GM13976 (cell line): ENCODE data around the gene PFKFB1.

Source experiments
- DNase-seq: peaks from one replicate; pipeline ENCODE4 v3.0.0; 2012; ENCODE audit warnings: low spot score
- in situ Hi-C: fragments of 300-500 bp; cut with MboI; formaldehyde crosslinking; loops from one replicate; pipeline ENCODE4 v1.12.0; 2022; ENCODE audit warnings: low sequenced_read_pairs, mixed read lengths, inconsistent platforms; ENCODE audit not compliant: unreplicated experiment
- TF ChIP-seq, protein P1 (sequence below): IDR thresholded peaks from 2 replicates; pipeline ENCODE4 v1.5.1; 2012; ENCODE audit warnings: borderline replicate concordance, mild to moderate bottlenecking; ENCODE audit not compliant: insufficient read depth; ENCODE audit errors: extremely low read depth, missing control alignments, control extremely low read depth

The PFKFB1 gene

DNA sequence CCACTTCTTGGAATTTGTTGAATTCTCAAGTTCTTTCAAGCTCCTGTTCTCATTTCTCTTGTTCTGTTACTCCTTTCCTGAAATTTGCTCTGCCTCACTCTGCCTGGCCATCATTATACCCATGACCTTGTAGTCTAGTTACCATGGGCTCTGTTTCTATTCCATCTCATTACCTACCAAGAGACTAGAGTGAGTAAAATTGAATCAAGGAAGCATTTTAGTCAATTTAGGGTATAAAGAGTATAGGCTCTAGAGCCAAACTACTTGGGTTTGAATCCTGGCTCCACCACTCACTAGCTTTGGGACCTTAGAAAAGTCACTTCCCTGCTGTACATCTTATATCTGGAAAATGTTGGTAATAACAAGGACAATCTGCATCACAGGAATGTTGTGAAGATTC is 34.6 kb upstream of the PFKFB1 start:
- TF ChIP-seq, protein P1, sequence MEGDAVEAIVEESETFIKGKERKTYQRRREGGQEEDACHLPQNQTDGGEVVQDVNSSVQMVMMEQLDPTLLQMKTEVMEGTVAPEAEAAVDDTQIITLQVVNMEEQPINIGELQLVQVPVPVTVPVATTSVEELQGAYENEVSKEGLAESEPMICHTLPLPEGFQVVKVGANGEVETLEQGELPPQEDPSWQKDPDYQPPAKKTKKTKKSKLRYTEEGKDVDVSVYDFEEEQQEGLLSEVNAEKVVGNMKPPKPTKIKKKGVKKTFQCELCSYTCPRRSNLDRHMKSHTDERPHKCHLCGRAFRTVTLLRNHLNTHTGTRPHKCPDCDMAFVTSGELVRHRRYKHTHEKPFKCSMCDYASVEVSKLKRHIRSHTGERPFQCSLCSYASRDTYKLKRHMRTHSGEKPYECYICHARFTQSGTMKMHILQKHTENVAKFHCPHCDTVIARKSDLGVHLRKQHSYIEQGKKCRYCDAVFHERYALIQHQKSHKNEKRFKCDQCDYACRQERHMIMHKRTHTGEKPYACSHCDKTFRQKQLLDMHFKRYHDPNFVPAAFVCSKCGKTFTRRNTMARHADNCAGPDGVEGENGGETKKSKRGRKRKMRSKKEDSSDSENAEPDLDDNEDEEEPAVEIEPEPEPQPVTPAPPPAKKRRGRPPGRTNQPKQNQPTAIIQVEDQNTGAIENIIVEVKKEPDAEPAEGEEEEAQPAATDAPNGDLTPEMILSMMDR: no peak
- DNase-seq: no peak
- in situ Hi-C loops: loop anchor here (25.0 kb wide), 1 partner anchor 91 kb away; no protein-coding TSS in a partner anchor

DNA sequence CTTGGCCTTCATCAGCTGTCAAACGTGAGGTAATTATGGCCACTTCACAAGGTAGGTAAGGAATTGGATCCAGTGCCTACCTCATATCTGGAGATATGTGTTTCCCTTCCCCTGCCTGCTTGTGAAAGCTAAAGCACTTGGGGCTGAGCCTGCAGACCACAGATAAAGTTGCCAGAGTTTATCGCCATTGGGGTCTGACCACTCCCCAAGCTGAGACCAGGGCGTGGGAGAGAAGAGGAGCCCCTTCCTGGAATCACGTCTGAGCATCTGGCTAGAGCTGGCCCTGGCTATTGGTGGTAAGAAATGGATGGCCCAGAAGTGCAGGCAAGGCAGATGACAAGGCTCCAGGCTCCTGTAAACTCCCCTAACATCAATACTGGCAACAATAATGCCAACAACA is 34.1 kb upstream of the PFKFB1 start:
- TF ChIP-seq, protein P1: no peak
- in situ Hi-C loops: loop anchor here (25.0 kb wide), 1 partner anchor 91 kb away; no protein-coding TSS in a partner anchor
- DNase-seq: no peak

DNA sequence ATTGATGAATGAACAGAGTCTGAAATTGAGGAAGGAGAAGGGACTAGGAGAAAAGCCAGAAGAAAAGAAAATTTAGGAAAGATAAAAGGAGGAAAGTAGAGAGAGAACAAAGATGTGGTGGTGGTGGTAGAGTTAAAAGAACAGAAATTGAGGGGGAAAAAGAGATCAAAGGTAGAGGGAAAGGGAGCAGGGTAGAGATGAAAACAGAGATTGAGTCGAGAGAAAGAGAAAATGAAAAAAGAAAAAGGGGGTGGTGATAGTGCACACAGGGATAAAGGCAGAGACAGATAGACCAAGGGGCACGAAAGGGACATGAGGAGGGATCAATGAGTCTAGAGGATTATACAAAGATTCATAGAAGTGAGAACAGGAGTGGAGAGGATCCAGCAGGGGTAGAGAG is 32.9 kb upstream of the PFKFB1 start:
- TF ChIP-seq, protein P1: no peak
- in situ Hi-C loops: loop anchor here (25.0 kb wide), 1 partner anchor 90 kb away; no protein-coding TSS in a partner anchor
- DNase-seq: no peak

DNA sequence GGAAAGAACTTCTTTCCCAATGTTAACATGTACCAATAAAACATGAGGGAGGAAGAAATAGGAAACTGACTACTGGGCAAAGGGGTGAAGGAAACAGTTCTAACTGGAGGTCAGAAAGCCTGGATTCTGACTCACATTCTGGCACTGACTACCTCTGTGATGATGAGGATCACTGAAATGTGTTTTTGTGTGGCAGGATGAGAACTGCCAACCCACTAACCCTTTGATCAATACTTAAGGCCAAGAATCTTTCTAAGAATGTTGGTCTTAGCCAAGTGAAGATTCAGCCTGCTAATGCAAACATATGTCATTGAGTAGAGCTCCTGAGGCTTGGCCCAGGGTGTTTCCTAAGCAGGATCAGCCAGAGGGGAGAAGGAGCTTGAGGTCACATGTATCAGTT is 32.2 kb upstream of the PFKFB1 start:
- TF ChIP-seq, protein P1: no peak
- DNase-seq: no peak
- in situ Hi-C loops: loop anchor here (25.0 kb wide), 1 partner anchor 89 kb away; no protein-coding TSS in a partner anchor

DNA sequence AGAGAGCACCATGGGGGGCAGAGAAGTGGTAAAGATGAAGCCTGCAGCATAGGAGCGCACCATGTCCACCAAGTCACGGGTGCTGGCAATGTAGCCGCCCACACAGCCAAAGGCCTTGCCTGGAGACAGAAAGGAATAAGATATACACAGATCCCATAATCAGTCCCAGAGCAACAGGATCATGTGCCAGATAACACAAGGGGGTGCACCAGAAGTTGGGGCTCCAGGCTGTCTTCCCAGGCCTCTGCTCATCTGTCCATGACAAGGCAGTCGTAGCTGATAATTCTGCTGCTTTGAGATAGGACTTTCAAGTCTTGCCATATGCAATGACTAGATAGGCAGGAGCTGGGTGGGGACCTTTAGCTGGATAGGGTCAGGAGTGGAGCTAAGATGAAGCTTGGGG is 20.9 kb upstream of the PFKFB1 start:
- no peak for DNase-seq
- TF ChIP-seq, protein P1: no peak
- in situ Hi-C loops: no loop called here

DNA sequence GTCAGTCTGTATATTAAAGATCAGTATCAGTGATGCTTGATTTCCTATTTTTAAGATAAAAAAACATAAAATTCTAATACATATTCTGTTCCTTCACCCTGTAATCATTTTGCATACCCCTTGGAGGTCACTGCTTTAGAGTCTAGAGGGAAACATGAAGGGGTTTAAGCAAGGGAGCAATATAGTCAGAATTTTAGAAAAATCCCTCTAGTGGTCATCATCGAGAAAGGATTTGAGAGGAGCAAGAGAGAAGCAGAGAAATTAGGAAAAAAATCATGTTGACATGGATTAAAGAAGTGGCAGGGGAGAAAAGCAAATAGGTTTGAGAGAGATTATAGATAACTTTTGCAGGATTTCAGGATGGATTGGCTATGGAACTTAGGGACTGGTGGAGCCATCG is 17.3 kb upstream of the PFKFB1 start:
- no peak for DNase-seq
- in situ Hi-C loops: no loop called here
- TF ChIP-seq, protein P1: no peak
